Caco-2 (cell line): ENCODE data around the gene NMNAT2. TPM values are rescaled to one million over a fixed set of nuclear protein-coding genes. Genes with fewer than 3 reads are reported as not detected.

Experiments
- BruUV-seq: library from RNA; stranded (reverse); fragments of 400-500 nt; replicated peaks from 2 replicates; lab custom pipeline; 2021; lab: Mats Ljungman, UMichigan
- CTCF ChIA-PET: fragments of 300-600 bp; sonication (Branson Sonifier 250); formaldehyde crosslinking; loops from one replicate; lab custom pipeline; 2022; ENCODE audit warnings: antibody characterized with exemption; lab: Charles Lee
- POLR2A ChIA-PET: fragments of 300-600 bp; sonication (Branson Sonifier 250); formaldehyde crosslinking; loops from one replicate; lab custom pipeline; 2022; ENCODE audit warnings: antibody characterized with exemption; lab: Charles Lee
- DNase-seq, 2 experiments: peaks; one replicate each; pipeline versions ENCODE4 v3.0.0 to v3.0.0-alpha.2; 2020 to 2022
- H3K27me3 ChIP-seq: replicated peaks from 2 replicates; pipeline ENCODE4 v1.6.0; 2011; ENCODE audit warnings: low read length; ENCODE audit not compliant: control insufficient read depth, insufficient read depth
- H3K36me3 ChIP-seq: 2 replicates; pipeline ENCODE4 v1.5.1; 2011; ENCODE audit warnings: low read length; ENCODE audit not compliant: control insufficient read depth, insufficient read depth
- H3K4me1 ChIP-seq: fragments of 250-450 bp; sonication (Bioruptor Pico); 2 replicates; pipeline ENCODE4 v1.5.1; 2020; ENCODE audit warnings: mild to moderate bottlenecking
- H3K4me3 ChIP-seq: 2 replicates; pipeline ENCODE4 v1.5.1; 2011; ENCODE audit warnings: low read depth, mild to moderate bottlenecking, control low read depth, low read length
- H3K9me3 ChIP-seq: fragments of 250-450 bp; sonication (Bioruptor Pico); 2 replicates; pipeline ENCODE4 v1.5.1; 2020; ENCODE audit warnings: mild to moderate bottlenecking, moderate library complexity
- H3K27ac Mint-ChIP-seq: one replicate; pipeline ENCODE4 v1.8.0; 2022; ENCODE audit warnings: mixed read lengths; ENCODE audit not compliant: unreplicated experiment
- H3K27me3 Mint-ChIP-seq: one replicate; pipeline ENCODE4 v1.8.0; 2022; ENCODE audit warnings: mixed read lengths; ENCODE audit not compliant: insufficient read depth, unreplicated experiment
- H3K36me3 Mint-ChIP-seq: one replicate; pipeline ENCODE4 v1.8.0; 2022; ENCODE audit warnings: mild to moderate bottlenecking, mixed read lengths; ENCODE audit not compliant: insufficient read depth, unreplicated experiment
- H3K4me1 Mint-ChIP-seq: one replicate; pipeline ENCODE4 v1.8.0; 2022; ENCODE audit warnings: low read depth, mixed read lengths; ENCODE audit not compliant: unreplicated experiment
- H3K4me3 Mint-ChIP-seq: one replicate; pipeline ENCODE4 v1.8.0; 2022; ENCODE audit warnings: mild to moderate bottlenecking, moderate library complexity, mixed read lengths; ENCODE audit not compliant: unreplicated experiment
- H3K9me3 Mint-ChIP-seq: one replicate; pipeline ENCODE4 v1.8.0; 2022; ENCODE audit warnings: mixed read lengths; ENCODE audit not compliant: unreplicated experiment
- CTCF ChIP-seq, 2 experiments: fragments of 200-600 bp in 1 of 2; IDR thresholded peaks; 1 replicate in 1 of 2; 2 replicates in 1 of 2; pipeline versions ENCODE4 v1.5.1 to v1.8.0; 2011 to 2022; ENCODE audit warnings: antibody characterized with exemption in 1 of 2, control low read depth in 1 of 2, inconsistent platforms in 1 of 2, low read depth in 1 of 2, low read length in 1 of 2, mild to moderate bottlenecking in 1 of 2, moderate library complexity in 1 of 2; ENCODE audit not compliant: insufficient read depth in 1 of 2, severe bottlenecking in 1 of 2, unreplicated experiment in 1 of 2
- intact Hi-C: fragments of 100-400 bp; cut with micrococcal nuclease; formaldehyde crosslinking; loops from one replicate; pipeline ENCODE4 v1.10.0; 2022; ENCODE audit not compliant: unreplicated experiment
- total RNA-seq: library from RNA; stranded (reverse); gene quantifications from 2 replicates; pipeline ENCODE4 v1.2.3, GENCODE V29; 2022

Gene NMNAT2
- total RNA-seq, 1 experiment from 2014 or later = 16.4 TPM

- no peak for TF ChIP-seq CTCF (IDR thresholded peaks at IDR 0.05; ENCODE audit: insufficient read depth in 1 of 2, low read depth in 1 of 2, low read length in 1 of 2, severe bottlenecking in 1 of 2, unreplicated experiment in 1 of 2)
- Histone ChIP-seq H3K9me3 (no peaks in the 10 kb centered on the region), H3K36me3 (no peaks in the 10 kb centered on the region), H3K4me1 (no peaks in the 10 kb centered on the region), H3K4me3 (no peak overlapping the region), H3K27me3 (no peaks in the 10 kb centered on the region)
- CTCF ChIA-PET = no interaction called here
- DNase-seq = no peak
- no TSS peak for BruUV-seq
- H3K4me1 Mint-ChIP-seq = peaks cover 6% of the 10 kb centered on the region
- POLR2A ChIA-PET = no interaction called here
- H3K36me3 Mint-ChIP-seq = no peaks in the 10 kb centered on the region
- H3K27ac Mint-ChIP-seq = no peak overlapping the region
- intact Hi-C loops = no loop called here
- H3K4me3 Mint-ChIP-seq = no peak overlapping the region
- H3K9me3 Mint-ChIP-seq = no peaks in the 10 kb centered on the region
- H3K27me3 Mint-ChIP-seq = no peaks in the 10 kb centered on the region
Measured at GRCh38 chr1:183259924-183260323, 158.3 kb downstream of the NMNAT2 start.

- BruUV-seq = no TSS peak
- ChIA-PET POLR2A (no interaction called here), CTCF (no interaction called here)
- no peak for TF ChIP-seq CTCF (IDR thresholded peaks at IDR 0.05; ENCODE audit: insufficient read depth in 1 of 2, low read depth in 1 of 2, low read length in 1 of 2, severe bottlenecking in 1 of 2, unreplicated experiment in 1 of 2)
- peaks cover 27% of the 10 kb centered on the region for H3K9me3 Mint-ChIP-seq
- Histone ChIP-seq H3K9me3 (0 out of 2 replicates have a peak, but pooled peaks cover 2% of the 10 kb centered on the region), H3K4me1 (no peaks in the 10 kb centered on the region), H3K27me3 (no peaks in the 10 kb centered on the region), H3K36me3 (no peaks in the 10 kb centered on the region; the same call in 1 of the 2 replicates), H3K4me3 (no peak overlapping the region)
- no peaks in the 10 kb centered on the region for H3K27me3 Mint-ChIP-seq
- no peak overlapping the region for H3K27ac Mint-ChIP-seq
- no peak overlapping the region for H3K4me3 Mint-ChIP-seq
- no peaks in the 10 kb centered on the region for H3K4me1 Mint-ChIP-seq
- intact Hi-C loops = no loop called here
- peaks cover 8% of the 10 kb centered on the region for H3K36me3 Mint-ChIP-seq
- no peak for DNase-seq
Measured at GRCh38 chr1:183255073-183255472, 163.1 kb downstream of the NMNAT2 start.

GRCh38 chr1:183251959-183252450, 166.2 kb downstream of the NMNAT2 start:
- H3K27me3 ChIP-seq = no peaks in the 10 kb centered on the region
- no peak for DNase-seq
- ChIA-PET CTCF (no interaction called here), POLR2A (no interaction called here)
- H3K4me1 ChIP-seq = no peaks in the 10 kb centered on the region
- BruUV-seq = no TSS peak
- H3K27ac Mint-ChIP-seq = no peak overlapping the region
- H3K4me3 ChIP-seq = no peak overlapping the region
- TF ChIP-seq CTCF (IDR thresholded peaks at IDR 0.05; ENCODE audit: insufficient read depth in 1 of 2, low read depth in 1 of 2, low read length in 1 of 2, severe bottlenecking in 1 of 2, unreplicated experiment in 1 of 2) = no peak
- intact Hi-C loops = no loop called here
- H3K27me3 Mint-ChIP-seq = no peaks in the 10 kb centered on the region
- H3K36me3 ChIP-seq = no peaks in the 10 kb centered on the region; the same call in 1 of the 2 replicates
- H3K9me3 ChIP-seq = 0 out of 2 replicates have a peak, but pooled peaks cover 4% of the 10 kb centered on the region
- peaks cover 31% of the 10 kb centered on the region for H3K9me3 Mint-ChIP-seq
- no peaks in the 10 kb centered on the region for H3K4me1 Mint-ChIP-seq
- H3K4me3 Mint-ChIP-seq = no peak overlapping the region
- peaks cover 8% of the 10 kb centered on the region for H3K36me3 Mint-ChIP-seq
